GM19397 (cell line): ENCODE results near the gene SCN2B.

Experiments
- ATAC-seq: cut with Tn5 transposase; IDR thresholded peaks from one replicate; pipeline ENCODE4 v1.9.1; 2021; ENCODE audit warnings: mild to moderate bottlenecking, moderate library complexity; ENCODE audit not compliant: unreplicated experiment

Gene SCN2B

DNA sequence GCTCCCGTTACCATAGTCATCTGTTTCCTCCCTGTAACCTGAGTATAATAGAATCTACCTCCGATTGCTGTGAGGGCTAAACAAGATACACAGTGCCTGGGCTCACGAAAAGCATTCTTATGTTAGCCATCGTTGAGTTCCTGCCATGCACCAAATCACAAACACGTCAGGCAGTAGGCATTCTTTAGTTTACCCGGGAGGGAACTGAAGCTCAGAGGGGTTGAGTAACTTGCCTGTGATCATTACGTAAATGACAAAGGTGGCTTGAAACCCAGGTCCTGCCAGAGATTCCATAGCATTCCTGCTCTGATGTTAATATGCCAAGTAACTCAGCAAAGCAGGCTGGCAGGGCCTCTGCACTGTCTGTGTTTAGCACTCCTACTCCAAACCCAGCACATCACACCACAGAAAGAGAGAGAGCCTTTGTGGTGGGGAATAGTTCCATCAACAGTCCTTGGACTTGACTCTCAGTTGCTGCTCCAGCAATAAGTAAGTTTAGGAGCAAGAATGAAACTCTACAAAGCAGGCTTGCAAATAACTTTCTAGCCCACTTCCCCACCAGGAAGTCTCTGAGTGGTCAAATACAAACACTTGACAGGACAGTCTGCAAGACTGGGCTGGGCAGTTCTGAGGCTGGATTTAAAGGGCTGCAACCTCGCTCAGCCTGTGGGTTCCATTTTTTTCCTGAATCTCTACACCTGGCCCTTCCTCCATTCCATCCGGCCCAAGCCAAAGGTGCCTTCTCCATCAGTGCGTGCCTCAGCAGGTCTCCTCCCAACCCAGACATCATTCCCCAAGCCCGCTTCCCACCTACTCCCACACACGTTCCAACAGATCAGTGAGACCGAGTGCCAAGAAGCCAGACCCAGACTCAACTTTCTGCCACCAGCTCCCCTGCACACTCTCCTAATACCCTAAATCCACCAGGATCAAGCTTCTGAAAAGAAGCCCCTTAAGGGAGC, 1.1 kb downstream of the SCN2B start:
- ATAC-seq, result no peak

DNA sequence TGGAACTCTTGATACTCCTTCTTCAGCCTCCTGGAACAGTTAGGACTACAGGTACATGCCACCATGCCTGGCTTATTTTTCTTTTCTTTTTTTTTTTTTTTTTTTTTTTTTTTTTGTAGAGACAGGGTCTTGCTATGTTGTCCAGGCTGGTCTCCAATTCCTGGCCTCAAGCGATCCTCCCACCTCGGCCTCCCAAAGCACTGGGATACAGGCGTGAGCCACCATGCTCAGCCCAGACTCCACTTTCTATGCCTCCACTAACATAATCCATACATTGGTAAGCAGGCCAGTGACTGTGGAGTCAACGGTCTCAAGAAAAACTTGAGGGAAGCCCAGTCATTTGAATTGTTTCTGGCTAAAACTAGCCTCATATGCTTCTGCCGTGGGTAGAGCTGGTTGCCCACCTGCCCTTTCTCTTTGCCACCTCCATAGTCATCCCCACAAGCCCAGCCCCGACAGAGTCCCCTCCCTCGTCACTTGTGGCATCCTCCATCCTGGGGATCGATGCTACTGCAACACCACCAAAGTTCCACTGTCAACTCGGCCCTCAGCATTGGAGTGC, 2.4 kb downstream of the SCN2B start:
- no peak for ATAC-seq

DNA sequence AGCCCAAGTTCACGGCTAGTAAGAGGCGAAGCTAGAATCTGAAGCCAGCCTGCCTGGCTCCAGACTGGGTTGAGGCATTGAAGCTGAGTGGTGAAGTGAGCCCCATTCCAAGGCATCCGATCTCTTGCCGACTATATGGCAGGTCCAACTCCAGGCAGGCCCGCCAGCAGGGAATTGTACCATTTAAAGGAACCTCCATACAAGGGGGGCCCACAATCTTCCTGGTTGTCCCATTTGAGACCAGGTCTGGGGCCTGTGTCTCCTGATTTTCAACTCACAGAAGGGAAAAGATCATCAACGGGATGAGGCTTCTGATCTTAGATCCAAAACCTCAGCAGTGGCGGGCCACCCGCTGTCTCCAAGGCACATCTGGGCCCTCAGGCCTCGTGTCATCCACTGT, 4.1 kb downstream of the SCN2B start:
- ATAC-seq, result no peak

GRCh38 chr11:118171269-118172062, 5.0 kb downstream of the SCN2B start:
- no peak for ATAC-seq

DNA sequence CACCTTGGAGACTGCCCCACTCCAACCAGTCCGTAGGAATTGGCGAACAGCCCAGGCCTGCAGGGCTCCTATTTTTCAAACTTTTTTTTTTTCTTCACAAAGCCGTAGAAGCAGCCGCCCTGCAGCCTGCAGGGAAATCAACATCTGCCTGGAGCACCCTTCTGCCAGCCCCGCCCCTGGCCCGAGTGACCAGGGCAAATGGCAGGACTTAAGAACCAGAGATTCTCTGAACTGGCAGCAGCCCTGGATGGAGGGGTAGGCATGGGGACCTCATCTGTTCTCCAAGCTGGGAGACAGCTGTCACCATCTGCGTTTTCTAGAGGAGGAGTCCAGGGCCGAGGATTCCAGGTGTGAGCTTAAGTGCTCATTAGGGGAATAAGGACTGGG, 5.6 kb downstream of the SCN2B start:
- no peak for ATAC-seq

GRCh38 chr11:118170231-118170630, 6.2 kb downstream of the SCN2B start:
- ATAC-seq, result no peak

GRCh38 chr11:118169300-118170140, 6.9 kb downstream of the SCN2B start:
- no peak for ATAC-seq

DNA sequence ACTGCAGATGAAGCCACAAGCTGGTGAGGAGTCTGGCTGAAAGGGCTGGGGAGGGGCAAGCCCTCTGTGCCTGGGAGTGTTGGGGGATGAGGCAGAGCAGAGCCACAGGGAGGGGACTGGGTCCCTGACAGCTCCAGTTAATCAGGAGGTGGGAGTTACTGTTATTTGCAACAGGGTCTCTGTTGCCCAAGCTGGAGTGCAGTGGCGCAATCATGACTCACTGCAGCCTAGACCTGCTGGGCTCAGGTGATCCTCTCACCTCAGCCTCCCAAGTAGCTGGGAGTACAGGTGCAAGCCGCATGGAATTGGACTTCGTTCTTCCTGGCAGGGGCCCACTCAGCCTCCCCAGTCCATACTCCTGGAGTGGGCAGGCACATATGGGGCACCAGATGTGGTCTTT, 7.7 kb downstream of the SCN2B start:
- no peak for ATAC-seq

GRCh38 chr11:118168316-118168715, 8.1 kb downstream of the SCN2B start:
- ATAC-seq, result no peak

- no peak for ATAC-seq
Observed at GRCh38 chr11:118167906-118168305, 8.5 kb downstream of the SCN2B start.

DNA sequence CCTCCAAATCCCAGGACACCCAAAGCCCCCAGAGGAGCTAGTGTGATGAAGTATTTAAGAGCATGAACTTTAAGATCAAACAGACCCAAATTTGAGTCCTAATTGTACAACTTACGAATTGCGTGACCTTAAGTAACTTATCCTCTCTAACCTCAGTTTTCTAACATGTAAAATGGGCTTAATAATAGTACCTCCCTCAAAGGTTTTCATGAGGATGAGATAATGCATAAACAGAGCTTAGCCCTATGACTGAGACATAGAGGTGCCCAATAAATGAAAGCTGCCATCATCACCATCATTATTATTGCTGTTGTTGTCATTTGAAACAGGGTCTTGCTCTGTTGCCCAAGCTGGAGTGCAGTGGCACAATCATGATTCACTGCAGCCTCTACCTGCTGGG, 9.2 kb downstream of the SCN2B start:
- no peak for ATAC-seq

- no peak for ATAC-seq
Observed at GRCh38 chr11:118166641-118167040, 9.8 kb downstream of the SCN2B start.

- ATAC-seq, result no peak
Observed at GRCh38 chr11:118164885-118165284, 11.6 kb downstream of the SCN2B start.

GRCh38 chr11:118163494-118163893, 12.9 kb downstream of the SCN2B start:
- ATAC-seq, result no peak

DNA sequence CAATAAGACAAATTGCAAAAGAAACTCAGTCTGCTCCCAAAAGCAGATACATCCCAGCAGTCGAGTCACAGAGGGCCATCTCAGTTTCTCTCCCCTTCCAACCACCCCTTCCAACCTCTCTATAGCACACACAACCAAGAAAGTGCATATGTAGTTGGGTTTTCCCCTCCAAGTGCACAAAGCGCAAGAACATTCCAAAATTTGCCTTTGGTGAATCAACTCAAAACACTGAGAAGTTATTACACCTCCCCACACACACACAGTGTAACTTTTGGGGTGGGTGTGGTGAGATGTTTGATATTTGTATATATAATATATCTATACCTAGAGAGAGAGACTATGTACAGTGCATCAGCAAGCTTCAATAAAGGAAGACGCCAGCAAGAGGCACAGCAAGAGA, 13.6 kb downstream of the SCN2B start:
- no peak for ATAC-seq

GRCh38 chr11:118161786-118162185, 14.7 kb downstream of the SCN2B start:
- no peak for ATAC-seq

GRCh38 chr11:118157186-118157895, 19.1 kb downstream of the SCN2B start:
- no peak for ATAC-seq

DNA sequence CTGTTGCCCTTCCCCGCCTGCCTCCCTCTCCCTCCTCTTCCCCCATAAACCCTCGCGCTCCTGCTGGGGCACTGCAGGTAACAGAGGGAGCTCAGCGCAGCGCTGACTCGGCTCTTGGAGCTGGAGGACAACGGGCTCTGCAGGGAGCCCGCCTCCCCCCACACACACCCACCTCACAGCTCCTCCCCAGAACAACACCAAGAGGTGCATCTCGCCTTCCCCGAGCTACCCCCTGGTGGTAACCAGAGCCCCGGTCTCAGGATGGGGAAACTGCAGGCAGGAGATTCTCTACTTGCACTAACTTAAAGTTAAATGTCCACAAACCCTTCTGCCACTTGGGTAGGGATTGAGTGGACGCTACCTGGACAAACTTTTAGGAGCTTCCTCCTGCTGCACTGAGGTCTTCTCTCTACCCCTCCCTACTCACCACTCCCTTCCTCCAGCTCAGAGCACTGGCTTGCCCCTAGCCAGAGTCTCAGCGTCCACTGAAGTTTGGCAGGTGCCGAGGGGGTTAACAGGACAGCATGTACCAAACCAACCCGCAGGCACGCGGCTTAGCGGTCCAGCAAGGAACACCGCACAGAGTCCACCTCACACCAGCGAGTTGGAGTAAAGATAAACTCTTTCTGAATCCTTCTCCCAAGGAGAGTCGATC, 19.8 kb downstream of the SCN2B start:
- ATAC-seq, result no peak

DNA sequence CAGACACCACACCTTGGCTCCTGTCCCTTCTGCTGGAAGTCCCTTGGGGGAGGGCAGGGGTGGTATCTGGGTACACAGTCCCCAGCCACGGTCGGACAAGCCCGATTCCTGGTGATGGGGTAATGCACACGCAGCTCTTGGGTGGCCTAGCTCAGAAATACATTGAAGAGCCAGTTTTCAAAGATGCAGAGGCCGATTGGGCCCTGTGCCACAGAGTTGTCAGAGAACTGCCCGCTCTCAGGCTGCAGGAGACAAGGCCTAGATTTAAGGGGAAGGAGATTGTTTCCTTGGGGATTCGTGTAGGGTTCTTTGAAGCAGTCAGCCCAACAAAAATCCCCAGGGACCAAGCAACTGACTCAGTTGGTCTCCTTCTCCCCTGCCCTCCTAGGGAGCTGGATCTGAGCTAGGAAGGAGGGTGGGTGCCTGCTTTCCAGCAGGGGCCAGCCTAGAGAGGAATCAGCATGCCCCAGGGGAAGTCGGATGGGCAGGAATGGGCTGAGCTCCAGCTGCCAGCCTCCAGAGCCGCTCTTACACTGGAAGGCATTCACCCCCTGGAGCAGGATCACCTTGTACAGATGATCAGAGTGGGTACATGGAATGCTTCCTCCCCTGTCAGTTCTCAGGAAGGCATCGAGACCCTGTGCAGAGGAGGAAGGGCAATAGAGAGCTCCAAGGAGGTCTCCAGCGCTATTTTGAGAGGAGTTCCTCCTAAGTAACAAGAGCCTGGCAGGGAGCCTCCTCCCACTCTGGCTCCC, 20.5 kb downstream of the SCN2B start:
- no peak for ATAC-seq
